ENCODE results near the gene KLF11. TPM values are rescaled to one million over a fixed set of nuclear protein-coding genes. Genes with fewer than 3 reads are reported as not detected.

The KLF11 gene
- total and polyA plus RNA-seq, 9 of the 15 experiments (the other 6 are each of a cell fraction or from before 2014, with no cell fraction given), result 2.1 to 13.4 (median 6.5) TPM

- no peak for TF ChIP-seq ZNF609 (CRISPR knock-in tag; IDR thresholded peaks at IDR 0.05; ENCODE audit: borderline replicate concordance)
- TF ChIP-seq TAF15 (IDR thresholded peaks at IDR 0.05; ENCODE audit: low read depth, low read length), result no peak
These were observed 10.6 kb upstream of the KLF11 start (continued) for GRCh38 chr2:10032746-10033105.

DNA sequence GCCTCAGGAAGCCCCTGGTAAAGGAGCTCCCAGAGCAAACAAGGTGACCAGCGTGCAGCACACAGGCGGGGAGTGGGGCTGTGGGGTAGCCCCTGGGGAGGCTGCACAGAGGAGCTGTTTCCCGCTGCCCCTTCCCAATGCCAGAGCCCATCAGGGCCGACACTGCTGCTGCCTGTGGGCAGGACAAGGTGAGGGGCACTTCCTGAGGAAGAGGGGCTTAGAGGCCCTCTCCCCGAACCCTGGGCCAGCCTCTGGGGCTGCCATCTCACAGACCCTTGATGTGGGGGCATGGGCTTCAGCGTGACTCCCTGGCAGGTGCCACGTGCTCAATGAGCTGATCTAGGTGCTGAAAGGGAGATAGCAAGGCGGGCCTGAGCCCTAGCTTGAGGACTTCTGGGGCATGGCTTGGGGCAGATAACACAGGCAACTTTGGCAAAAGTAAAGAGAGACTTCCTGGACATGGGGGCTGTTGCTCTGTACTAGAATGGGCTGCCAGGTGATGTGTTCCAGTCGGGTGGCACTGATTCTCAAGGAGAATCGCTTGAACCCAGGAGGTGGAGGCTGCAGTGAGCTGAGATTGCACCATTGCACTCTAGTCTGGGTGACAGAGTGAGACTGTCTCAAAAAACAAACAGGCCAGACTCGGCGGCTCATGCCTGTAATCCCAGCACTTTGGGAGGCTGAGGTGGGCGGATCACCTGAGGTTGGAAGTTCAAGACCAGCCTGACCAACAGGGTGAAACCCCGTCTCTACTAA is 9.9 kb upstream of the KLF11 start:
- FAIRE-seq (peak; percentile 26), ATAC-seq (no peak), DNase-seq (ENCODE audit: extremely low read depth in 1 of 4, low spot score in 3 of 4) (peak in 2 of 4 experiments; percentile 35 to 50)
- intact Hi-C loops (cut with micrococcal nuclease), result no loop called here
- in situ Hi-C loops (cut with MboI), result no loop called here
- H3K79me2 ChIP-seq (ENCODE audit: control insufficient read depth, insufficient read depth, low read length), result peaks cover 55% of the 10 kb centered on the region
- H3K9ac ChIP-seq (ENCODE audit: insufficient read depth in 1 of 2, low read depth in 2 of 2, low read length in 2 of 2), result peak overlapping the region; percentile 17 to 86; a peak in 2 of 4 replicates
- no peaks in the 10 kb centered on the region for H3K9me1 ChIP-seq (ENCODE audit: control insufficient read depth, insufficient read depth, low read length)
- BruUV-seq (replicated peaks), result no TSS peak
- H3K4me2 ChIP-seq (ENCODE audit: insufficient read depth, low read length), result peak overlapping the region; percentile 35
- H3K36me3 ChIP-seq (ENCODE audit: control insufficient read depth, insufficient read depth, low read length), result peaks cover 4% of the 10 kb centered on the region; the same call in 1 of the 3 replicates
- H4K20me1 ChIP-seq (replicated peaks; ENCODE audit: control insufficient read depth, insufficient read depth, low read length), result no peaks in the 10 kb centered on the region
- H2AFZ ChIP-seq (ENCODE audit: low read depth, low read length), result no peak overlapping the region
- no peaks in the 10 kb centered on the region for H3K9me3 ChIP-seq (replicated peaks; ENCODE audit: control insufficient read depth, insufficient read depth, low read depth, low read length)
- 54% methylated on average over 13 of the region's 14 CpGs for WGBS (ENCODE audit: insufficient coverage, low coverage, missing lambda C conversion rate)
- POLR2A ChIA-PET, result interaction anchor here (1.3 kb wide), 1 partner anchor 12 kb away, joined by 5 read pairs; no protein-coding TSS in a partner anchor
- H3K27ac ChIP-seq (ENCODE audit: extremely low read depth, low read depth, low read length), result peak overlapping the region; percentile 51; the same call in 2 of the 3 replicates
- CTCF ChIA-PET (ENCODE audit: low intra/inter-chr PET ratio), result no interaction called here
- peaks cover 37 to 80% of the 10 kb centered on the region in 2 experiments for H3K4me1 ChIP-seq (replicated peaks in 1 of 2; ENCODE audit: control insufficient read depth in 2 of 2, insufficient read depth in 2 of 2, low read length in 2 of 2)
- H3K27me3 ChIP-seq (ENCODE audit: control insufficient read depth in 2 of 2, insufficient read depth in 2 of 2, low read length in 2 of 2), result no peaks in the 10 kb centered on the region; a peak in 1 of 5 replicates
- H3K4me3 ChIP-seq, result no peak overlapping the region
- TF ChIP-seq DMBX1 (CRISPR knock-in tag; IDR thresholded peaks at IDR 0.05; ENCODE audit: borderline replicate concordance) (no peak), ZNF592 (IDR thresholded peaks at IDR 0.05) (peak; percentile 62), YBX1 (IDR thresholded peaks at IDR 0.05) (no peak), CBFA2T3 (IDR thresholded peaks at IDR 0.05) (peak; percentile 50), ZZZ3 (IDR thresholded peaks at IDR 0.05) (no peak), CXXC5 (CRISPR knock-in tag; IDR thresholded peaks at IDR 0.05) (0 out of 2 replicates have a peak, but pooled peaks have one; percentile 34)
- TF ChIP-seq, protein P1, sequence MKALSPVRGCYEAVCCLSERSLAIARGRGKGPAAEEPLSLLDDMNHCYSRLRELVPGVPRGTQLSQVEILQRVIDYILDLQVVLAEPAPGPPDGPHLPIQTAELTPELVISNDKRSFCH (CRISPR knock-in tag; IDR thresholded peaks at IDR 0.05), result no peak
- TF ChIP-seq, protein P1 (tag; IDR thresholded peaks at IDR 0.05), result no peak
